Hippocampal formation (tissue), 2 donors: ENCODE results near the gene SOWAHA.

ENCODE experiments used
- DNase-seq, 2 donors: peaks; one replicate each; lab custom pipeline; 2025; lab: John Stamatoyannopoulos, UW

Gene SOWAHA

DNA sequence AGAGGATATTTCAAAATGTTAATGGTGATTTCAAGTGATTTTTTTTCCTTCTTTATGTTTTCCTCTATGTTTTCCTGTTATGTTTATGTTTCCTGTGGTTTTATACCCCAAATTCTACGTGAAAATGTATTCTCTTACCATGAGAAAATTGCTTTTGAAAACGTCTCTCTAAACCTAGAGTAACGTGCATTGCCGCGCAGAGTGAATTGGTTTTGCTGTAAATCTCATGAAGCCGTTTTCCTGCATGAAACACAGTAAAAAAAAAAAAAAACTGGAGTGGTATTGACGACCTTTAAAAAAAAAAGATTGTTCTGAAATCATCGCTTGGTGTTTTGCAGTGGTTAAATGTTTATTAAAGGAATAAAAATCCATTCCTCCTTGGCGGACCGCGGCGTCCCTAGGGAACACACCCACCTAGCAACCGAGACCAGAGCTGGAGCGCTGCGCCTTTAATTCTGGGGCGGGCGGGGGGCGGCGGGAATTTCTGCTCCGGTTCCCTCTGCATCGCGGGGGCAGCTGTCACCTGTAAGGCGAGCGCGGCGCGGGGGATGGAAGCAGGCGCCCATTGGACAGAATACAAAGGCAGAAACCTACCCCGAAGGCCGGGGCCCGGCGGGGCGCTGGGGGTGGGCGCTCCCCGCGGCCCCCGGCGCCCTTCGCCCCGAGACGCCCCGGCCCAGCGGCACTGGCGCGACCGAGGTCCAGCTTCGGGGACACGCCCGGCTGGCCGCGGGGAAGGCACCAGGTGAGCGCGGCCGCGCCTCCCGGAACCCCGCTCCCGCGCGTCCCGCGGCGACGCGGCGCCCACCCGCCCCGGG is at the start of gene SOWAHA:
Gene SOWAHA (plus strand): TSS at position 522 of the 818 bp plus-strand sequence. CDS start 320 bp downstream, outside the sequence.
- peak; percentile 51 to 68 for DNase-seq

DNA sequence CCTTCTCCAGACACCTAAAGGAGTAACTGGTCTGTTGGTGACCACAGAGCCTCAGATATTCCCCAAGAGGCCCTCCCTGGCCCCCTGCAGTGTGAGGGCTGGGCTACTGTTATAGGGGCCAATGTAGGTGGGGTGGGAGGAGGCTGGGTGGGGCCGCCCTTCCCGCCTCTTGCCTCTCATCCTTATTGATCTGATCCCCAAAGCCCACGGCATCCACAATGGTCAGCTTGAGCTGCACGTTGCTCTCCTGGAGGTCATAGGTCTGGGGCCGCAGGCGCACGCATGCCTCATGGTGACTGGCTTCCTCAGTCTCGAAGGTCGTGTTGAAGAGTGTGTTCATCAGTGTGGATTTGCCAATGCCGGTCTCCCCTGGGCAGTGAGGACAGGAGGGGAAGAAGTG is 49.1 kb upstream of the SOWAHA start:
- no peak for DNase-seq

- DNase-seq, result no peak
These were observed 48.3 kb upstream of the SOWAHA start for GRCh38 chr5:132764671-132765238.

DNA sequence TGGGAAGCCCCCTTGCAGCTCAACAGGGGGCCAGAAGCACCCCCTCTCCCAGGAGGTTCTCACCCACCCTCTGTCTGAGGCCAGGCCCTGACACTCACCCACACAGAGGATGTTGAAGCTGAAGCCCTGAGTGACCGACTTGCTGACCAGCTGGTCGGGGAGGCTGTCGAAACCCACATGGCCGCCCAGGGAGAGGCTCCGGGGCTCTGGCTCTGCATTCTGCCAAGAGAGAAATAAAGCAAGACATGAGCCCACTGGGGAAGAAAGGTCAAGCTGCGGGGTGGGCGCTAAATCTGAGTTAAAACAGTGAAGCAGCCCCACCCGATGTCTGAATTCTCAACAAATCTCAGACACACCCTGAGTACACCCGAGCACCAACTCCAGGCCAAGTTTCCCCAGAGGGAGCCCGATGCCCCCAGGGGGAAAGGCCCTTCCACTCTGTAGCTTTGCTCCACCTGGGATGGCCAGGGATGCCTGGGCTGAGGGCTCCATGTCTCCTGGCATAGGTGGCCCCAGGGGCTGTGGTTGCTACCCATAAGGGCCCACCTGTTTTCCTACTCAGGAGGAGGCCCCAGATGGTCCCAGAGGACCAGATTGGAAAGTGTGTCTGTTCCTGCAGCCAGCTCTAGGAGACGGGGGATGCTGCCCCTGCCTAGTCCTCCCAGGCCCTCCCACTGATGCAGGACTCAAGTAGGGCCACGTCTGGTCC is 47.6 kb upstream of the SOWAHA start:
- no peak for DNase-seq

GRCh38 chr5:132766020-132766805 is 46.9 kb upstream of the SOWAHA start:
- no peak for DNase-seq

DNA sequence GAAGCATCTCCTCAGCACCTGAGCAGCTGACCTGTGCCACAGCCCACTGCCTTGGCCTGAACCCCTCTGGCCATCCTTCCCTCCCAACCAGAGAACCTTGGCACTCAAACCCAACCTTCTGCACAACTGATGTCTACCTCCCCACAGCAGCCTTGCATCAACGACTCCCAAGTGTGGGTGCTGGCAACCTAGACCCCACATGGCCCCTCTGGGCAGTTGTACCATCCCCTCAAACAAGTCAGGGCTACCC is 46.4 kb upstream of the SOWAHA start:
- DNase-seq, result no peak

- peak; percentile 32 to 36 for DNase-seq
These were observed 46.0 kb upstream of the SOWAHA start for GRCh38 chr5:132767150-132767549.

GRCh38 chr5:132768485-132768868 is 44.6 kb upstream of the SOWAHA start:
- no peak for DNase-seq

- peak; percentile 26 to 40 for DNase-seq
These were observed 42.5 kb upstream of the SOWAHA start for GRCh38 chr5:132770476-132771159.

DNA sequence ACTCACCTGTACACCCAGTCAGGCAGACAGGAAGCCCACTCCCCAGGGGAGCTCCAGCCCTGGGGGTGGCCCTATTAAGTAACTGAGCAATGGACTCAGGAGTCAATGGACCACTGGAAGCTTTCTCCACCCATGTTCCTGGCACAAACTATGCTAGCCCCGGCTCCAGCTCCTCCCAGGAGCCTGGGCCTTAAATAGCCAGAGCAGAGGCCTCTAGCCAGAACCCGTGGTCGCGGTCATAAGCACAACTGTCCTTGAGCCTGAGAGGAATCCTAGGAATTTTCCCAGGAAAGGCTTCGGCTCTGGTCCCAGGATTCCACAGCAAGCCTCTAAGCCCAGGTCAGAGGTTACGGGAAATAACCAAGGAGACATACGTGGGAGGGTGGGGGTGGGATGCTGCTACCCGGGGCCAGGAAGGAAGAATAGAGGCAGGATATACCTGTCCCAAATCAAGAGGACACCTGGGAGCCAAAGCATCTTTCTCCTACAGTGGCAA is 41.6 kb upstream of the SOWAHA start:
- no peak for DNase-seq

DNA sequence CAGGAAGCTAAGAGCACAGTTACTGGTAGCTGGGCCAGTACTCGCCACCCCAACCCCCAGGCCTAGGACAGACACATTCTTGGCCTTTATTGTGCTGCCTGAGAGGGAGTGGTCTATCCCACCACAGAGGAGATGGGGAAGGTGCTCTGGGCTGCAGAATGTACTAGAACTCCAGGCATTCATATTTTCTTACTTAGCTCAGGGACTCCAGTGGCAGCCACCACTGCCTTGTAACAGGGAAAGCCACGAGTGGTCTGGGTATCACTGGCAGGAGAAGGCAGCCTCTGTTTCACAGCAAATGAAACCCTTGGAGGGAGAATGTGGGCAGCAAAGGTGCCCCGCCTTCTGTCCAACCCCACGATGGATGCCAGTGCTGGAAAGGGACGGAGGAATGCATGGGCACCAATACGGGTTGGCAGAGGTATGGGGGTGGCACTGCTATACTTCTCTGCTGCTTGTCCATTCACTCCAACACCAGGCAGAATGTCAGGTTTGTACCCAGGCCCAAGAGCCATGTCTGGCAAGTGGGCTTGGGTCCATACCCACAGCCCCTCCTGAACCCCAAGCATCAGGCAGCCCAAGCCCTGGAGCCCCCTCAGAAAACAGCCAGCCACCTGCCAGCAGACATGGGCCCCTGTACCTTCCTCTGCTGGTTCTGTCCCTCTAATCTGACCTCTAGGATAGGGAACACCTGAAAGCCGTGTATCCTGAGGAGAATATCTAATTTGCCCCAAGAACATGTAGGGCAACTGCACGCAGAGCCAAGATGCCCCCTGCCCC is 40.6 kb upstream of the SOWAHA start:
- DNase-seq, result no peak

GRCh38 chr5:132773114-132773513 is 40.0 kb upstream of the SOWAHA start:
- peak; percentile 12 to 22 for DNase-seq

DNA sequence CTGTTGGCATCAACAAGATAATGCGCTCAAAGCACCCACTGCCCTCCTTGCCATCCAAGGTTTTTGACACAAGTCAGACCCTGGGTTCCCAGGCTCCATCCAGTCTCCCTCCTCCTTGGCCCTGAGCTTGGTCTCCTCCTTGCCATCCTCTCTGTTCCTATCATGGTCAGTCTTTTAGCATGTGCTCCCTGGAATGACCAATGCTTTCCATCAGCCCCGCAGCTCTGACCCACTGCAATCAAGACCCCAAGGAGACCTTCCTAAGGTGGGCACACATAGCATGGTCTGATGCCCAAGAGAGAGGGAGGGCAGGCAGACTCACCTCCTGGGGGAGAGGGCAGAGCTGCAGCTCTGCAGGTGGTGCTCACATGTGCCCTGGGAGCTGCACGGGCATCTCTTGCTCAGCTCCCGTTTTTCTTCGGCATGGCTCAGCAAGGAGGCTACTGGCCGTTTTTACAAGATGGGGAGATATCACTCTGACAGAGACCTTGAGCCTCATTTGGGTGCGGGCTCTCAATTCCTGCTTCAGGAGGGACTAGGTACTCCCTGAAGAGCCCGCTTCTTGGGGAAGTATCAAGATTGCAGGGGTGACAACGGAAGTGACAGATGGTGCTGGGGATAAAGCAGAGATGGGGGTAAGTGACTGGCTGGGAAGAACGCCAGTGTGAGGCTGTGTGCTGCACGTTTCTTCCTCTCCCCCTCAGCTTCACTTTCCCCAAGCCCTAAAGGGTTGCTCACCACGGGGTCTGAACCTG is 39.3 kb upstream of the SOWAHA start:
- no peak for DNase-seq

GRCh38 chr5:132774406-132774805 is 38.7 kb upstream of the SOWAHA start:
- DNase-seq, result no peak

- no peak for DNase-seq
These were observed 38.2 kb upstream of the SOWAHA start for GRCh38 chr5:132774896-132775295.

GRCh38 chr5:132775476-132775961 is 37.6 kb upstream of the SOWAHA start:
- no peak for DNase-seq

DNA sequence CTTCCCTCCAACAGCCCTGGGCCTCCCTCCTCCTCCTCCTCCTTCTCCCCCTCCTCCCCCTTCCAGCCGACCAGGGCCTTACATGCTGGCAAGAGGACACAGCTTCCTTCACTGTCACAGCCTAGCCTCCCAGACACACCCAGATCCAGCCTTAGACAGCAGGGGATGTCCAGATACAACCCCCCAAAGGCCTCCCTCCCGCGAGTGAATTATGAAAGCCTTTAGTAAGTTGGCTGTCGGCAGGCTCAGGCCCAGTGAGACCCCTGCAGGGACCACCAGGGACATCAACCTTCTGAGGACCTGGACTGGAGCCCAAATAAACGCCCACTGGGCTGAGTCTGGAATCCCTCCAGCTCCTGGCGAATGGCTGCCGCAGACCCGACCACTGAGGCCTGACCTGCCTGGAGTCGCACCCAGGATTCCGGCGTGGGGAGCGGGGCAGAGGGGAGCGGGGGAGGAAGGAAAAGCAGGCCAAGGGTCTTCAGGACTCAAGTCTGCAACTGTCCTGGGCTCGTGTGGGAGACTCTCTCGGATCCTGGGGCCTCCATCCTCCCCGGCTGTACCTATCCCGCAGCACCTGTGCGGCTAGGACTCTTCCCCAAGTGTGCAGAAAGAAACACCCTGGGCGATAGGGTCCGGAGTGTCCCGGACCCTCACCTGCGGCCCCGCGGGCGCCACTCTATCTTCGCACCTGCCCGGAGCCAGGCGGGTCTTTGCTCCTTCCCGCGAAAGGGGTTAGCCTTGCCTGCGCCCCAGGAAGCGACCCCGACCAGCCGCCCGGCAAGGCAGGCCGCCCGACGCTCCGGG is 36.8 kb upstream of the SOWAHA start:
- peak; percentile 65 to 68 for DNase-seq

DNA sequence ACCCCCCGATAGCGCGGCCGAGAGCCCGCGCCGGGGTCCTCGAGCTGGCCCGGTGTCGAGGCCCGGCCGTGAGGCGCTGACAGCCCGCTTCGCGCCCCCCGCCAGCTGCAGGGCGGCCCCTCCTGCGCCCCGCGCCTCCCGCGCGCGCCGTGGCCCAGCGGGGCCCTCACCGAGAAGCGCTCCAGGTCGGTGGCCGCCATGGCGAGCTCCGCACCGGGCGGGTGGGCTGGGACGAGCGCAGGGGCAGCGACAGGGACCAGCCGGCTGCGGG is 36.2 kb upstream of the SOWAHA start:
- DNase-seq, result no peak
